Osteoblast (primary cell): ENCODE measurements around the gene NRARP. TPM values are rescaled to one million over a fixed set of nuclear protein-coding genes. Genes with fewer than 3 reads are reported as not detected.

Experiments used
- DNase-seq: peaks from one replicate; pipeline ENCODE4 v3.0.0; 2011; ENCODE audit warnings: low spot score, mixed read lengths; ENCODE audit not compliant: insufficient read length; ENCODE audit errors: missing footprints
- H2AFZ ChIP-seq: 2 replicates; pipeline ENCODE4 v1.6.0; 2011; ENCODE audit warnings: mild to moderate bottlenecking, low read length
- H3K27ac ChIP-seq: 2 replicates; pipeline ENCODE4 v1.5.1; 2011; ENCODE audit warnings: mild to moderate bottlenecking, low read depth, low read length, moderate library complexity
- H3K27me3 ChIP-seq: 2 replicates; pipeline ENCODE4 v1.6.0; 2012; ENCODE audit warnings: mild to moderate bottlenecking, control low read depth, inconsistent platforms, low read length, moderate library complexity; ENCODE audit not compliant: insufficient read depth
- H3K36me3 ChIP-seq: 2 replicates; pipeline ENCODE4 v1.5.1; 2011; ENCODE audit warnings: mild to moderate bottlenecking, low read length, control low read depth, moderate library complexity; ENCODE audit not compliant: insufficient read depth
- H3K4me1 ChIP-seq: 2 replicates; pipeline ENCODE4 v1.5.1; 2011; ENCODE audit warnings: mild to moderate bottlenecking, low read length, control low read depth, moderate library complexity; ENCODE audit not compliant: insufficient read depth
- H3K4me2 ChIP-seq: 2 replicates; pipeline ENCODE4 v1.6.0; 2011; ENCODE audit warnings: mild to moderate bottlenecking, low read length; ENCODE audit not compliant: insufficient read depth
- H3K4me3 ChIP-seq: fragments of 200-600 bp; sonication (generic); 3 replicates; pipeline ENCODE4 v1.5.1; 2012; ENCODE audit warnings: mild to moderate bottlenecking, low read length, inconsistent platforms; ENCODE audit not compliant: insufficient read depth
- H3K79me2 ChIP-seq: 2 replicates; pipeline ENCODE4 v1.6.0; 2012; ENCODE audit warnings: mild to moderate bottlenecking, low read length, control low read depth, inconsistent platforms; ENCODE audit not compliant: insufficient read depth
- H3K9me3 ChIP-seq: 2 replicates; pipeline ENCODE4 v1.5.1; 2011; ENCODE audit warnings: low read depth, low read length, control low read depth
- H4K20me1 ChIP-seq: 2 replicates; pipeline ENCODE4 v1.6.0; 2012; ENCODE audit warnings: mild to moderate bottlenecking, low read length, control low read depth; ENCODE audit not compliant: insufficient read depth
- total RNA-seq: library from RNA; depleted of rRNA; stranded (reverse); fragments of >200 nt; gene quantifications from 2 replicates; pipeline ENCODE4 v1.2.3, GENCODE V29; 2012
- TF ChIP-seq, protein P1 (sequence below): IDR thresholded peaks from 2 replicates; pipeline ENCODE4 v1.5.1; 2011; ENCODE audit warnings: mild to moderate bottlenecking, low read depth, low read length, moderate library complexity; ENCODE audit errors: extremely low read depth

Gene NRARP, protein sequence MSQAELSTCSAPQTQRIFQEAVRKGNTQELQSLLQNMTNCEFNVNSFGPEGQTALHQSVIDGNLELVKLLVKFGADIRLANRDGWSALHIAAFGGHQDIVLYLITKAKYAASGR
- under 0.01 TPM in 2 replicates for total RNA-seq

DNA sequence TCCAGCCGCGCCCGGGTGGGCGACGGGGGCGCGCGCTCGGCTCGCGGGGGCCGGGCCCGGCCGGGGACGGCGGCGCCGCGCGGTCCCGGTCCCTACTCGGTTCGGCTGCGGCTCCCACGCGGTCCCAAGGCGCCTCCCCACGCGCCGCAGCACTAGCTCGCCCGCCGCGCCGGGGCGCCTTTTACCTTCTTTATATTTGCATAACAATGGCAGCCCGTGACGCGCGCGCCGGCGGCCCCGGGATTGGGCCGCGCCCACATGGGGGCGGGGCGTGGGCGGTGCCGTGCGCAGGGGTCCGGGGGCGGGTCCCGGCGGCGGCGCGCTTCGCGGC lies at the start of gene NRARP:
Gene NRARP, minus strand, starts transcription at position 154 of the 331 bp plus-strand sequence. CDS start 343 bp downstream, outside the sequence.
- DNase-seq = peak; percentile 100
- peaks cover 4% of the 10 kb centered on the region for H3K4me1 ChIP-seq
- TF ChIP-seq, protein P1, sequence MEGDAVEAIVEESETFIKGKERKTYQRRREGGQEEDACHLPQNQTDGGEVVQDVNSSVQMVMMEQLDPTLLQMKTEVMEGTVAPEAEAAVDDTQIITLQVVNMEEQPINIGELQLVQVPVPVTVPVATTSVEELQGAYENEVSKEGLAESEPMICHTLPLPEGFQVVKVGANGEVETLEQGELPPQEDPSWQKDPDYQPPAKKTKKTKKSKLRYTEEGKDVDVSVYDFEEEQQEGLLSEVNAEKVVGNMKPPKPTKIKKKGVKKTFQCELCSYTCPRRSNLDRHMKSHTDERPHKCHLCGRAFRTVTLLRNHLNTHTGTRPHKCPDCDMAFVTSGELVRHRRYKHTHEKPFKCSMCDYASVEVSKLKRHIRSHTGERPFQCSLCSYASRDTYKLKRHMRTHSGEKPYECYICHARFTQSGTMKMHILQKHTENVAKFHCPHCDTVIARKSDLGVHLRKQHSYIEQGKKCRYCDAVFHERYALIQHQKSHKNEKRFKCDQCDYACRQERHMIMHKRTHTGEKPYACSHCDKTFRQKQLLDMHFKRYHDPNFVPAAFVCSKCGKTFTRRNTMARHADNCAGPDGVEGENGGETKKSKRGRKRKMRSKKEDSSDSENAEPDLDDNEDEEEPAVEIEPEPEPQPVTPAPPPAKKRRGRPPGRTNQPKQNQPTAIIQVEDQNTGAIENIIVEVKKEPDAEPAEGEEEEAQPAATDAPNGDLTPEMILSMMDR = no peak

DNA sequence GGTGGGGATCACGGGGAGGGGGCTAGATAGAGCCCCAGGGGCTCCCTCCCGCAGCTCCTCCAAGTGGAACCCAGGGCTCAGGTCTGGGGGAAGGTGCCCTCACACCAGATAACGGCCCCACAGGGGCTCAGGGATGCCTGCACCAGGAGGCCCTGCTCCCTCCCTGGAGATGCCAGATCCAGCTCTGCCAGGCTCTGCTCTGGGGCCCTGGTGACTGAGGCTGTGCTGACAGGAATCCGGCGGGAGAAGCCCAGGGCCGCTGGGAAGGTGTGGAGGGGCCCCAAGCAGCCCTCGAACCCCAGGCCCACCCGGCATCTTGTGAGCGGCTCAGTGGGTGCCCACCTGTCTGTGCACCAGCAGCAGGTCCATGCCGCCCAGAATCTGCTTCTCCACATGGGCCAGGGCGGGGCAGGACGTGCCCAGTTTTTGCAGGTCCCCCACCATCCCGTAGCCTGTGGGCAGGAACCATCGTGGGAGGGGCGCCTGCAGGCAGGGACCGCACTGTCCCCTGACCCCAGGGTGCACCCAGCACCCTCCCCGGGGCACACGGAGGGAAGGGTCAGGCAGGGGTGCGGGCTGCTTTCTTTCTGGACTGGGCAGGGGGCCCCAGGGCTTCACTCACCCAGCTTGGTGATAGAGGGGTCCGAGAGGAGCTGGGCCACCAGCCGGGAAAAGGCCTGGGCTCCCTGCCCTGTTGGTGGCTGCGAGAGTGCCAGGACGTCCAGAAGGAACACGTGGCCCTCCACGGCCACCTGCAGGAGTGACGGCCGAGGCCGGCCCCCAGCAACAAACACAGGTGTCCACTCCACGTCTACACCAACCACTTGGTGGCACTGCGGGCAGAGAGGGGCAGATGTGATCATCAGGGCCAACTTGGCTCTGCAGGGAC lies 48.9 kb upstream of the NRARP start:
- Histone ChIP-seq H3K4me3 (no peak overlapping the region), H3K79me2 (no peaks in the 10 kb centered on the region), H3K27me3 (no peaks in the 10 kb centered on the region), H3K36me3 (no peaks in the 10 kb centered on the region), H4K20me1 (no peaks in the 10 kb centered on the region), H2AFZ (no peak overlapping the region), H3K27ac (no peak overlapping the region), H3K4me2 (no peak overlapping the region), H3K9me3 (no peaks in the 10 kb centered on the region), H3K4me1 (no peaks in the 10 kb centered on the region)
- peak; percentile 83 for DNase-seq
- TF ChIP-seq, protein P1 = no peak

More for the DNA sequence above, at the start of gene NRARP:
- Histone ChIP-seq H3K9me3 (no peaks in the 10 kb centered on the region), H3K27ac (no peak within 1 kb of the TSS), H3K4me2 (peak within 1 kb of the TSS; percentile 56), H3K36me3 (no peaks in the 10 kb centered on the region), H2AFZ (peak within 1 kb of the TSS; percentile 47), H4K20me1 (no peaks in the 10 kb centered on the region), H3K79me2 (no peaks in the 10 kb centered on the region), H3K27me3 (peaks cover 33% of the 10 kb centered on the region), H3K4me3 (peak within 1 kb of the TSS; percentile 46)

DNA sequence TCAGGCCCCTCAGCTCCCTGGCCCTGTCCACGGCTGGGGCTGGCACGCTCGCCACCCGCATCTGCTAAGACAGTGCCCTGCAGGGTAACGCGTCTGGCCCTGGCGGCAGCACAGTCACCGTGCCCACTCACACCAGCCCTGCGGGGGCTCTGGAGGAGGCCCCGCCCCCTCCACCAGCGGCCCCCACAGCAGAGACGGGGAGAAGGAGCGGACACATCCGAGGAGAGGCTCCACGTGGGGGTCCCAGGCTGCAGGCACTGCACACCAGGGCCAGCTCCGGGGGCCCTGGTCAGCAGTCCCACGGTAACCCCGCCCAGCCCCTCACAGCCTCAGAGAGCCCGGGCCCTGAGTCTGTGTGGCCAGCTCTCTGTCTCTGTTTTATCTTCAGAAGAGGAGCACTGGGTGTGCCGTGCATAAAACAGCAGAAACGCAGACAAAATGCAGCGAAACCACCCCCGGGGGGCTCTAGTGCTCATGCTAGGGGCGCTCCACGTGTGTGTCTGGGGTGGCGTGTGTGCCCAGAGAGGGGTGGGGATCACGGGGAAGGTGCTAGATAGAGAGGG lies 47.5 kb upstream of the NRARP start:
- peak; percentile 59 for DNase-seq
- Histone ChIP-seq H3K36me3 (no peaks in the 10 kb centered on the region), H4K20me1 (no peaks in the 10 kb centered on the region), H3K27ac (no peak overlapping the region), H3K79me2 (no peaks in the 10 kb centered on the region), H3K4me1 (no peaks in the 10 kb centered on the region), H2AFZ (no peak overlapping the region), H3K27me3 (no peaks in the 10 kb centered on the region), H3K9me3 (no peaks in the 10 kb centered on the region), H3K4me2 (no peak overlapping the region), H3K4me3 (no peak overlapping the region)
- TF ChIP-seq, protein P1 = no peak
